Stomach (tissue), 9 donors: ENCODE data around the gene CCNQ. TPM values are rescaled to one million over a fixed set of nuclear protein-coding genes. Genes with fewer than 3 reads are reported as not detected.
A peak's percentile ranks its signal among the peaks of the same experiment; 100 is the strongest.

Experiments used
- DNase-seq, 2 donors: peaks; one replicate each; pipeline versions ENCODE4 v3.0.0 to v3.0.0-alpha.2; 2013 to 2019
- H3K27ac ChIP-seq, 5 donors: fragments of 200-600 bp in 4 of 5; sonication (generic) in 4 of 5; one replicate each; pipeline ENCODE4 v1.5.1; 2013 to 2019; ENCODE audit warnings: mild to moderate bottlenecking in 1 of 5, moderate library complexity in 1 of 5
- H3K27me3 ChIP-seq, 3 donors: fragments of 200-600 bp; sonication (generic); one replicate each; pipeline ENCODE4 v1.5.1; 2017 to 2019; ENCODE audit warnings: mixed run types in 1 of 3
- H3K36me3 ChIP-seq, 4 donors: fragments of 200-600 bp; sonication (generic); 1 replicate in 3 of 4; 2 replicates in 1 of 4; pipeline ENCODE4 v1.5.1; 2016 to 2019
- H3K4me1 ChIP-seq, 4 donors: fragments of 200-600 bp; sonication (generic); one replicate each; pipeline ENCODE4 v1.5.1; 2016 to 2019
- H3K4me3 ChIP-seq, 4 donors: fragments of 200-600 bp; sonication (generic) in 3 of 4; one replicate each; pipeline ENCODE4 v1.5.1; 2016 to 2019; ENCODE audit warnings: mild to moderate bottlenecking in 1 of 4
- H3K9me3 ChIP-seq, 4 donors: fragments of 200-600 bp; sonication (generic); one replicate each; pipeline ENCODE4 v1.5.1; 2016 to 2019
- CTCF ChIP-seq, 7 experiments: fragments of 450-650 bp in 4 of 7; fragments of 200-600 bp in 3 of 7; sonication (generic) in 3 of 7; IDR thresholded peaks; one replicate each; pipeline ENCODE4 v1.5.1; 2016 to 2019; ENCODE audit warnings: antibody characterized with exemption in 7 of 7, control low read depth in 2 of 7, mild to moderate bottlenecking in 1 of 7
- EP300 ChIP-seq: sonication (generic); formaldehyde crosslinking; IDR thresholded peaks from one replicate; pipeline ENCODE4 v1.6.1; 2017; ENCODE audit warnings: antibody characterized with exemption
- POLR2A ChIP-seq, 4 donors: fragments of 450-650 bp; IDR thresholded peaks; one replicate each; pipeline ENCODE4 v1.6.1; 2016; ENCODE audit warnings: antibody characterized with exemption in 4 of 4, control low read depth in 2 of 4, mild to moderate bottlenecking in 1 of 4, moderate library complexity in 1 of 4
- POLR2AphosphoS5 ChIP-seq, 3 donors: sonication (generic); formaldehyde crosslinking; IDR thresholded peaks; one replicate each; pipeline ENCODE4 v1.6.1; 2016; ENCODE audit warnings: antibody characterized with exemption in 3 of 3
- WGBS, 5 donors: extraction: QIAGEN DNeasy Blood & Tissue Kit in 3 of 5; methylation state at CpG; one replicate each; pipeline versions ENCODE4 v1.1.5 to v1.1.7; 2013 to 2018; 5-methylcytosine and 5-hydroxymethylcytosine counted together
- intact Hi-C: fragments of 100-400 bp; cut with DNase I; formaldehyde crosslinking; loops from one replicate; pipeline ENCODE4 v1.15.1; 2023; ENCODE audit warnings: low total_unique reads
- polyA plus RNA-seq, 3 donors: library from polyadenylated mRNA; stranded (reverse); fragments of 200-250 nt; gene quantifications; one replicate each; pipeline ENCODE4 v1.2.3, GENCODE V29; 2013
- total RNA-seq, 5 donors: library from RNA; depleted of rRNA; stranded (reverse); fragments of >200 nt; gene quantifications; one replicate each; pipeline versions ENCODE4 v1.1.0 to v1.2.3, GENCODE V29; 2014 to 2016
- donor health status: healthy with polysubstance abuse.
- donor health status: Bipolar disorder and iron deficiency.
- donor health status: healthy.

The CCNQ gene
- total and polyA plus RNA-seq, 8 donors: 0.58 to 55.4 (median 26.2) TPM; not detected in 1

GRCh38 chrX:153544727-153545126 is 54.2 kb downstream of the CCNQ start:
- no peak for TF ChIP-seq EP300
- TF ChIP-seq POLR2AphosphoS5 (IDR thresholded peaks at IDR 0.05): no peak
- TF ChIP-seq CTCF (IDR thresholded peaks at IDR 0.05): no peak
- TF ChIP-seq POLR2A (IDR thresholded peaks at IDR 0.05): no peak
- Histone ChIP-seq H3K36me3 (no peaks in the 10 kb centered on the region), H3K27ac (no peak overlapping the region), H3K4me3 (no peak overlapping the region), H3K27me3 (peaks cover 0 to 13% (median 0%) of the 10 kb centered on the region in 3 donors), H3K9me3 (no peaks in the 10 kb centered on the region), H3K4me1 (no peaks in the 10 kb centered on the region)
- no peak for DNase-seq
- intact Hi-C loops: no loop called here
- WGBS, 5 donors: 56 to 83% (median 66%) methylated on average over 1 to 8 of the region's 8 CpGs

GRCh38 chrX:153539979-153540358 is 59.0 kb downstream of the CCNQ start:
- WGBS, 5 donors: 67 to 85% (median 72%) methylated on average over 4 to 9 of the region's 9 CpGs

GRCh38 chrX:153539171-153539978 is 59.6 kb downstream of the CCNQ start:
- H3K9me3 ChIP-seq: no peaks in the 10 kb centered on the region
- H3K36me3 ChIP-seq: no peaks in the 10 kb centered on the region
- 33 to 59% (median 45%) methylated on average over 9 to 31 of the region's 31 CpGs for WGBS, 5 donors
- intact Hi-C loops: no loop called here
- TF ChIP-seq CTCF (IDR thresholded peaks at IDR 0.05) (peak in 5 of 7 experiments; percentile 43 to 76 (median 72)), POLR2A (IDR thresholded peaks at IDR 0.05) (no peak)
- DNase-seq: peak; percentile 67 to 82
- no peak overlapping the region for H3K27ac ChIP-seq
- no peak overlapping the region for H3K4me3 ChIP-seq
- H3K4me1 ChIP-seq: no peaks in the 10 kb centered on the region
- peaks cover 0 to 11% (median 7%) of the 10 kb centered on the region in 3 donors for H3K27me3 ChIP-seq

More at GRCh38 chrX:153539979-153540358, 59.0 kb downstream of the CCNQ start:
- Histone ChIP-seq H3K27ac (no peak overlapping the region), H3K4me3 (no peak overlapping the region), H3K27me3 (peaks cover 0 to 11% (median 7%) of the 10 kb centered on the region in 3 donors), H3K4me1 (no peaks in the 10 kb centered on the region), H3K36me3 (no peaks in the 10 kb centered on the region), H3K9me3 (no peaks in the 10 kb centered on the region)
- TF ChIP-seq POLR2AphosphoS5 (IDR thresholded peaks at IDR 0.05): no peak
- TF ChIP-seq POLR2A (IDR thresholded peaks at IDR 0.05): no peak
- no peak for TF ChIP-seq EP300
- TF ChIP-seq CTCF (IDR thresholded peaks at IDR 0.05): no peak
- no peak for DNase-seq
- intact Hi-C loops: no loop called here

GRCh38 chrX:153538424-153538823 is 60.5 kb downstream of the CCNQ start:
- Histone ChIP-seq H3K4me3 (no peak overlapping the region), H3K9me3 (no peaks in the 10 kb centered on the region), H3K36me3 (no peaks in the 10 kb centered on the region), H3K4me1 (no peaks in the 10 kb centered on the region), H3K27me3 (peaks cover 0 to 16% (median 7%) of the 10 kb centered on the region in 3 donors), H3K27ac (no peak overlapping the region)
- 65 to 78% (median 75%) methylated on average over 5 to 17 of the region's 17 CpGs for WGBS, 5 donors
- peak in 1 of 2 donors; percentile 55 for DNase-seq
- intact Hi-C loops: no loop called here
- TF ChIP-seq CTCF (IDR thresholded peaks at IDR 0.05): no peak
- TF ChIP-seq POLR2AphosphoS5 (IDR thresholded peaks at IDR 0.05): no peak
- TF ChIP-seq POLR2A (IDR thresholded peaks at IDR 0.05): no peak
- TF ChIP-seq EP300: no peak

Other genes with a start within 250 kb of the CCNQ start
- gene PNMA6E, start 197.8 kb downstream of the CCNQ start, total RNA-seq: not detected
- gene PNMA6E, start 197.8 kb downstream of the CCNQ start, polyA plus RNA-seq: not detected
- gene ZFP92, start 187.7 kb downstream of the CCNQ start, total RNA-seq: under 1 TPM in 2 of 5 donors, not detected in 3; under 0.01 to 0.92 TPM
- gene ZFP92, start 187.7 kb downstream of the CCNQ start, polyA plus RNA-seq: under 1 TPM; 0.13 to 0.75 (median 0.31) TPM
- 10 to 100 TPM in 1 of 5 donors, 1 to 10 TPM in 2, not detected in 2; 2.2 to 13.3 (median 5.1) TPM for gene TREX2, start 153.1 kb downstream of the CCNQ start, total RNA-seq
- gene TREX2, start 153.1 kb downstream of the CCNQ start, polyA plus RNA-seq: 1 to 10 TPM in 1 of 3 donors, under 1 TPM in 1, not detected in 1; 0.62 to 1.2 TPM
- 10 to 100 TPM in 2 of 5 donors, 1 to 10 TPM in 3; 1.8 to 17.9 (median 6.4) TPM for gene HAUS7, start 128.6 kb downstream of the CCNQ start, total RNA-seq
- 10 to 100 TPM; 31.3 to 75.3 (median 41.7) TPM for gene HAUS7, start 128.6 kb downstream of the CCNQ start, polyA plus RNA-seq
- 10 to 100 TPM in 3 of 5 donors, 1 to 10 TPM in 2; 6.2 to 64.3 (median 21.9) TPM for gene BGN, start 104.2 kb downstream of the CCNQ start, total RNA-seq
- 10 to 100 TPM in 2 of 3 donors, 1 to 10 TPM in 1; 9.3 to 22.7 (median 10.5) TPM for gene BGN, start 104.2 kb downstream of the CCNQ start, polyA plus RNA-seq
- under 1 TPM in 1 of 5 donors, not detected in 4; 0.55 TPM for gene ATP2B3, start 81.5 kb downstream of the CCNQ start, total RNA-seq
- gene ATP2B3, start 81.5 kb downstream of the CCNQ start, polyA plus RNA-seq: under 1 TPM in 1 of 3 donors, not detected in 2; 0.03 TPM
- gene DUSP9, start 48.1 kb upstream of the CCNQ start, total RNA-seq: under 1 TPM in 1 of 5 donors, not detected in 4; 0.18 TPM
- gene DUSP9, start 48.1 kb upstream of the CCNQ start, polyA plus RNA-seq: under 1 TPM in 1 of 3 donors, not detected in 2; 0.25 TPM
- gene PNCK, start 74.7 kb upstream of the CCNQ start, total RNA-seq: 10 to 100 TPM in 2 of 5 donors, 1 to 10 TPM in 2, under 1 TPM in 1; 0.87 to 21.0 (median 8.3) TPM
- gene PNCK, start 74.7 kb upstream of the CCNQ start, polyA plus RNA-seq: 10 to 100 TPM in 1 of 3 donors, under 1 TPM in 1, not detected in 1; 0.44 to 14.9 TPM
- gene SLC6A8, start 88.8 kb upstream of the CCNQ start, total RNA-seq: 10 to 100 TPM; 17.7 to 32.7 (median 19.1) TPM
- 10 to 100 TPM in 2 of 3 donors, 1 to 10 TPM in 1; 7.3 to 30.9 (median 15.9) TPM for gene SLC6A8, start 88.8 kb upstream of the CCNQ start, polyA plus RNA-seq
- gene BCAP31, start 125.2 kb upstream of the CCNQ start, total RNA-seq: 100 to 1,000 TPM in 1 of 5 donors, 10 to 100 TPM in 3, under 1 TPM in 1; 0.58 to 121 (median 75.9) TPM
- gene BCAP31, start 125.2 kb upstream of the CCNQ start, polyA plus RNA-seq: 100 to 1,000 TPM in 1 of 3 donors, 10 to 100 TPM in 2; 49.6 to 156 (median 88.0) TPM
- gene ABCD1, start 125.7 kb upstream of the CCNQ start, total RNA-seq: 10 to 100 TPM in 3 of 5 donors, 1 to 10 TPM in 2; 2.4 to 22.3 (median 14.5) TPM
- gene ABCD1, start 125.7 kb upstream of the CCNQ start, polyA plus RNA-seq: 1 to 10 TPM; 3.2 to 3.7 (median 3.4) TPM
- 10 to 100 TPM in 3 of 5 donors, 1 to 10 TPM in 2; 1.8 to 49.2 (median 18.7) TPM for gene PLXNB3, start 165.1 kb upstream of the CCNQ start, total RNA-seq
- 10 to 100 TPM in 1 of 3 donors, 1 to 10 TPM in 2; 5.2 to 11.9 (median 6.0) TPM for gene PLXNB3, start 165.1 kb upstream of the CCNQ start, polyA plus RNA-seq
- 1 to 10 TPM in 3 of 5 donors, not detected in 2; 1.1 to 3.6 (median 1.6) TPM for gene SRPK3, start 181.9 kb upstream of the CCNQ start, total RNA-seq
- gene SRPK3, start 181.9 kb upstream of the CCNQ start, polyA plus RNA-seq: 1 to 10 TPM in 1 of 3 donors, under 1 TPM in 2; 0.35 to 1.7 (median 0.46) TPM
- 100 to 1,000 TPM in 1 of 5 donors, 10 to 100 TPM in 4; 31.0 to 186 (median 54.0) TPM for gene IDH3G, start 195.2 kb upstream of the CCNQ start, total RNA-seq
- gene IDH3G, start 195.2 kb upstream of the CCNQ start, polyA plus RNA-seq: 10 to 100 TPM; 52.3 to 57.7 (median 54.4) TPM
- gene SSR4, start 195.5 kb upstream of the CCNQ start, total RNA-seq: 100 to 1,000 TPM in 3 of 5 donors, 10 to 100 TPM in 2; 13.9 to 186 (median 150) TPM
- gene SSR4, start 195.5 kb upstream of the CCNQ start, polyA plus RNA-seq: 100 to 1,000 TPM; 554 to 717 (median 646) TPM
- gene PDZD4, start 231.4 kb upstream of the CCNQ start, total RNA-seq: 10 to 100 TPM in 1 of 5 donors, 1 to 10 TPM in 4; 4.6 to 11.1 (median 6.7) TPM
- gene PDZD4, start 231.4 kb upstream of the CCNQ start, polyA plus RNA-seq: 1 to 10 TPM; 2.1 to 5.5 (median 3.4) TPM